H9 (cell line): ENCODE data around the gene CDK12. TPM values are rescaled to one million over a fixed set of nuclear protein-coding genes. Genes with fewer than 3 reads are reported as not detected.

ENCODE experiments used
- DNase-seq: peaks from one replicate; pipeline ENCODE4 v3.0.0-alpha.2; 2017
- H2AFZ ChIP-seq: one replicate; pipeline ENCODE4 v1.6.1; 2013; ENCODE audit warnings: mild to moderate bottlenecking, low read length, control low read depth, moderate library complexity
- H2AK5ac ChIP-seq: 2 replicates; pipeline ENCODE4 v1.6.1; 2013; ENCODE audit warnings: low read length, control low read depth, mixed read lengths; ENCODE audit not compliant: insufficient read length
- H2BK120ac ChIP-seq: one replicate; pipeline ENCODE4 v1.6.1; 2013; ENCODE audit warnings: low read depth, mild to moderate bottlenecking, low read length, control low read depth, inconsistent platforms; ENCODE audit not compliant: poor library complexity, severe bottlenecking
- H2BK12ac ChIP-seq: 2 replicates; pipeline ENCODE4 v1.6.1; 2013; ENCODE audit warnings: low read length, control low read depth, mixed read lengths, low read depth; ENCODE audit not compliant: insufficient read length
- H2BK15ac ChIP-seq: 2 replicates; pipeline ENCODE4 v1.6.1; 2013; ENCODE audit warnings: low read depth, low read length, control low read depth
- H2BK20ac ChIP-seq: one replicate; pipeline ENCODE4 v1.6.1; 2013; ENCODE audit warnings: low read depth, mild to moderate bottlenecking, low read length, control low read depth, inconsistent platforms; ENCODE audit not compliant: poor library complexity, severe bottlenecking
- H2BK5ac ChIP-seq: 2 replicates; pipeline ENCODE4 v1.6.1; 2013; ENCODE audit warnings: low read length, control low read depth, mixed read lengths; ENCODE audit not compliant: insufficient read length
- H3K14ac ChIP-seq: 2 replicates; pipeline ENCODE4 v1.6.1; 2013; ENCODE audit warnings: low read length, control low read depth; ENCODE audit not compliant: insufficient read depth
- H3K18ac ChIP-seq: 2 replicates; pipeline ENCODE4 v1.6.1; 2013; ENCODE audit warnings: low read depth, mild to moderate bottlenecking, mixed read lengths, low read length, control low read depth; ENCODE audit not compliant: insufficient read length
- H3K23ac ChIP-seq: 2 replicates; pipeline ENCODE4 v1.6.1; 2013; ENCODE audit warnings: low read length, control low read depth, mixed read lengths, low read depth; ENCODE audit not compliant: insufficient read length
- H3K23me2 ChIP-seq: 2 replicates; pipeline ENCODE4 v1.6.1; 2013; ENCODE audit warnings: low read depth, mild to moderate bottlenecking, mixed read lengths, low read length, control low read depth; ENCODE audit not compliant: insufficient read length, poor library complexity, severe bottlenecking
- H3K27ac ChIP-seq: 2 replicates; pipeline ENCODE4 v1.5.1; 2013; ENCODE audit warnings: low read length, control low read depth, mixed read lengths, low read depth; ENCODE audit not compliant: insufficient read length
- H3K27me3 ChIP-seq: 2 replicates; pipeline ENCODE4 v1.6.1; 2013; ENCODE audit warnings: low read length, control low read depth, inconsistent platforms; ENCODE audit not compliant: insufficient read depth
- H3K4ac ChIP-seq: 2 replicates; pipeline ENCODE4 v1.6.1; 2013; ENCODE audit warnings: low read depth, mild to moderate bottlenecking, control low read depth, inconsistent platforms, low read length, moderate library complexity
- H3K4me1 ChIP-seq: 2 replicates; pipeline ENCODE4 v1.6.1; 2013; ENCODE audit warnings: low read length, control low read depth, inconsistent platforms; ENCODE audit not compliant: insufficient read depth
- H3K4me2 ChIP-seq: 2 replicates; pipeline ENCODE4 v1.6.1; 2013; ENCODE audit warnings: low read length, control low read depth, mixed read lengths; ENCODE audit not compliant: insufficient read length, insufficient read depth
- H3K56ac ChIP-seq: 2 replicates; pipeline ENCODE4 v1.6.1; 2013; ENCODE audit warnings: low read depth, mild to moderate bottlenecking, mixed read lengths, low read length, control low read depth; ENCODE audit not compliant: insufficient read length
- H3K79me1 ChIP-seq: 2 replicates; pipeline ENCODE4 v1.6.1; 2013; ENCODE audit warnings: low read depth, mild to moderate bottlenecking, moderate library complexity, low read length, control low read depth, inconsistent platforms; ENCODE audit not compliant: insufficient read depth, poor library complexity, severe bottlenecking
- H3K79me2 ChIP-seq: 2 replicates; pipeline ENCODE4 v1.6.1; 2013; ENCODE audit warnings: low read length, control low read depth, inconsistent platforms; ENCODE audit not compliant: insufficient read depth
- H3K9ac ChIP-seq: 2 replicates; pipeline ENCODE4 v1.6.1; 2013; ENCODE audit warnings: low read length, control low read depth, mixed read lengths; ENCODE audit not compliant: insufficient read length; ENCODE audit errors: extremely low read depth
- H3K9me3 ChIP-seq: one replicate; pipeline ENCODE4 v1.6.1; 2013; ENCODE audit warnings: low read depth, low read length, inconsistent platforms; ENCODE audit not compliant: control insufficient read depth
- H3T11ph ChIP-seq: one replicate; pipeline ENCODE4 v1.6.1; 2013; ENCODE audit warnings: mild to moderate bottlenecking, low read length, control low read depth, inconsistent platforms
- H4K20me1 ChIP-seq: one replicate; pipeline ENCODE4 v1.6.1; 2013; ENCODE audit not compliant: control insufficient read depth, insufficient read length, insufficient read depth
- H4K5ac ChIP-seq: 2 replicates; pipeline ENCODE4 v1.6.1; 2013; ENCODE audit warnings: low read depth, mild to moderate bottlenecking, mixed read lengths, low read length, control low read depth; ENCODE audit not compliant: insufficient read length
- H4K8ac ChIP-seq: replicated peaks from 2 replicates; pipeline ENCODE4 v1.6.1; 2013; ENCODE audit warnings: low read length, control low read depth, mixed read lengths, low read depth; ENCODE audit not compliant: insufficient read length
- H4K91ac ChIP-seq: 2 replicates; pipeline ENCODE4 v1.6.1; 2013; ENCODE audit warnings: low read depth, mild to moderate bottlenecking, moderate library complexity, mixed read lengths, low read length, control low read depth; ENCODE audit not compliant: insufficient read length
- H3K27ac Mint-ChIP-seq, 3 experiments: 2 replicates in 2 of 3; 3 replicates in 1 of 3; pipeline ENCODE4 v1.8.0; 2020 to 2021; ENCODE audit warnings: mixed read lengths in 3 of 3, mild to moderate bottlenecking in 1 of 3, moderate library complexity in 1 of 3
- H3K27me3 Mint-ChIP-seq: 2 replicates; pipeline ENCODE4 v1.8.0; 2021; ENCODE audit warnings: low read depth, mild to moderate bottlenecking, moderate library complexity, mixed read lengths
- H3K36me3 Mint-ChIP-seq, 3 experiments: 2 replicates in 2 of 3; 3 replicates in 1 of 3; pipeline ENCODE4 v1.8.0; 2020 to 2021; ENCODE audit warnings: low read depth in 3 of 3, mixed read lengths in 3 of 3; ENCODE audit not compliant: insufficient read depth in 1 of 3
- H3K4me1 Mint-ChIP-seq, 2 experiments: 2 replicates each; pipeline ENCODE4 v1.8.0; 2020; ENCODE audit warnings: mixed read lengths in 2 of 2
- H3K4me3 Mint-ChIP-seq, 2 experiments: 2 replicates in 1 of 2; 3 replicates in 1 of 2; pipeline ENCODE4 v1.8.0; 2020 to 2021; ENCODE audit warnings: mild to moderate bottlenecking in 2 of 2, mixed read lengths in 2 of 2, moderate library complexity in 1 of 2
- H3K9me3 Mint-ChIP-seq, 2 experiments: 2 replicates in 1 of 2; 3 replicates in 1 of 2; pipeline ENCODE4 v1.8.0; 2020; ENCODE audit warnings: mild to moderate bottlenecking in 2 of 2, mixed read lengths in 2 of 2, moderate library complexity in 1 of 2
- WGBS: extraction: QIAGEN DNeasy Blood & Tissue Kit; methylation state at CpG from one replicate; pipeline ENCODE4 v1.1.7; 2013; ENCODE audit warnings: missing lambda C conversion rate, low lambda C conversion rate, mixed read lengths; ENCODE audit not compliant: insufficient read length; ENCODE audit errors: extremely low coverage; 5-methylcytosine and 5-hydroxymethylcytosine counted together
- total RNA-seq: library from RNA; stranded (reverse); gene quantifications from 2 replicates; pipeline ENCODE4 v1.2.1, GENCODE V29; 2021
- TF ChIP-seq, protein P1 (sequence below): fragments of 200-600 bp; sonication (generic); conservative IDR thresholded peaks from 3 replicates; pipeline ENCODE4 v1.8.0; 2021; ENCODE audit warnings: antibody characterized with exemption, mild to moderate bottlenecking

Gene CDK12
- total RNA-seq, 1 experiment from 2014 or later, result 87.6 TPM

DNA sequence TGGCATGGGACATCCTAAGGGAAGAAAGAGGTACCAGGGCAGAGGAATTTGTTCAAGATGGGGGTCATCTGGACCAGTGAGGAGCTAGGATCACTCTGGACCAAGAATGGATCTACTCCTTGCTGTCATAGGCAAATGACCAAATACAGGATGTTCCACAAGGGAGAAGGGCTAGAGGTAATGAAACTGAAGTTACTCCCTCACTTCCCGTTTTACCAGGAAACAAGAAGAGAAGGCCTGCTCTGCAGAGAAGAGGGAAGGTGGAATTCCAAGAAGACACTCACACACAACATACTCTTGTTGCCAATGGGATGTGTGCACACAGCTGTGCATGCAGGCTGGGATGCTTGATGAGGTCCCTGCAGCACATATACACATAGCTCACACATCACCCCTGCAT is 107.8 kb downstream of the CDK12 start:
- H3K4me1 ChIP-seq, result no peaks in the 10 kb centered on the region
- no CpG with 5 or more reads among the region's 1 CpG for WGBS
- H4K8ac ChIP-seq, result no peak overlapping the region
- Mint-ChIP-seq H3K27ac (no peak overlapping the region), H3K27me3 (peaks cover 26% of the 10 kb centered on the region), H3K9me3 (peaks cover 0 to 3% of the 10 kb centered on the region in 2 experiments; a peak in 2 of 5 replicates), H3K36me3 (peaks cover 0 to 20% (median 7%) of the 10 kb centered on the region in 3 experiments; a peak in 4 of 7 replicates), H3K4me1 (peaks cover 8 to 9% of the 10 kb centered on the region in 2 experiments), H3K4me3 (no peak overlapping the region)
- H3K27ac ChIP-seq, result no peak overlapping the region
- H4K20me1 ChIP-seq, result no peaks in the 10 kb centered on the region
- H3K4me2 ChIP-seq, result no peak overlapping the region
- no peak for DNase-seq
- no peak overlapping the region for H2AK5ac ChIP-seq
- no peak overlapping the region for H2BK20ac ChIP-seq
- TF ChIP-seq, protein P1, sequence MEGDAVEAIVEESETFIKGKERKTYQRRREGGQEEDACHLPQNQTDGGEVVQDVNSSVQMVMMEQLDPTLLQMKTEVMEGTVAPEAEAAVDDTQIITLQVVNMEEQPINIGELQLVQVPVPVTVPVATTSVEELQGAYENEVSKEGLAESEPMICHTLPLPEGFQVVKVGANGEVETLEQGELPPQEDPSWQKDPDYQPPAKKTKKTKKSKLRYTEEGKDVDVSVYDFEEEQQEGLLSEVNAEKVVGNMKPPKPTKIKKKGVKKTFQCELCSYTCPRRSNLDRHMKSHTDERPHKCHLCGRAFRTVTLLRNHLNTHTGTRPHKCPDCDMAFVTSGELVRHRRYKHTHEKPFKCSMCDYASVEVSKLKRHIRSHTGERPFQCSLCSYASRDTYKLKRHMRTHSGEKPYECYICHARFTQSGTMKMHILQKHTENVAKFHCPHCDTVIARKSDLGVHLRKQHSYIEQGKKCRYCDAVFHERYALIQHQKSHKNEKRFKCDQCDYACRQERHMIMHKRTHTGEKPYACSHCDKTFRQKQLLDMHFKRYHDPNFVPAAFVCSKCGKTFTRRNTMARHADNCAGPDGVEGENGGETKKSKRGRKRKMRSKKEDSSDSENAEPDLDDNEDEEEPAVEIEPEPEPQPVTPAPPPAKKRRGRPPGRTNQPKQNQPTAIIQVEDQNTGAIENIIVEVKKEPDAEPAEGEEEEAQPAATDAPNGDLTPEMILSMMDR, result no peak
- no peak overlapping the region for H3K4ac ChIP-seq
- no peak overlapping the region for H3K56ac ChIP-seq
- no peak overlapping the region for H2AFZ ChIP-seq
- no peak overlapping the region for H3K18ac ChIP-seq
- H3K9me3 ChIP-seq, result no peaks in the 10 kb centered on the region
- no peaks in the 10 kb centered on the region for H3K79me1 ChIP-seq
- no peak overlapping the region for H2BK5ac ChIP-seq
- H4K5ac ChIP-seq, result no peak overlapping the region
- H2BK12ac ChIP-seq, result no peak overlapping the region
- no peak overlapping the region for H4K91ac ChIP-seq
- no peak overlapping the region for H3K23ac ChIP-seq
- no peak overlapping the region for H3K14ac ChIP-seq
- H2BK120ac ChIP-seq, result no peak overlapping the region
- no peaks in the 10 kb centered on the region for H3K27me3 ChIP-seq
- H3T11ph ChIP-seq, result no peak overlapping the region
- H3K9ac ChIP-seq, result no peak overlapping the region
- H2BK15ac ChIP-seq, result no peak overlapping the region
- no peaks in the 10 kb centered on the region for H3K79me2 ChIP-seq
- peaks cover 3% of the 10 kb centered on the region for H3K23me2 ChIP-seq
